Spinal cord (tissue), 10 donors: ENCODE data around the gene DRICH1. TPM values are rescaled to one million over a fixed set of nuclear protein-coding genes. Genes with fewer than 3 reads are reported as not detected.
"Not testable (repeated sequence)": the region's sequence is repeated elsewhere in the genome, so short reads cannot be mapped to it uniquely, and the experiment has no call there.

Source experiments
- DNase-seq, 6 donors: peaks; one replicate each; pipeline versions ENCODE4 v3.0.0 to v3.0.0-alpha.2; 2013 to 2015; ENCODE audit warnings: low spot score in 6 of 6, low read depth in 4 of 6
- H3K27ac ChIP-seq: one replicate; pipeline ENCODE4 v1.5.1; 2013; ENCODE audit warnings: low read depth, low read length, control low read depth
- H3K27me3 ChIP-seq: one replicate; pipeline ENCODE4 v1.6.1; 2013; ENCODE audit warnings: low read length; ENCODE audit not compliant: control insufficient read depth, insufficient read depth
- H3K36me3 ChIP-seq: one replicate; pipeline ENCODE4 v1.6.1; 2013; ENCODE audit warnings: low read length; ENCODE audit not compliant: control insufficient read depth, insufficient read depth
- H3K4me1 ChIP-seq: one replicate; pipeline ENCODE4 v1.6.1; 2013; ENCODE audit warnings: low read length; ENCODE audit not compliant: control insufficient read depth, insufficient read depth
- H3K4me3 ChIP-seq: one replicate; pipeline ENCODE4 v1.5.1; 2013; ENCODE audit warnings: low read depth, low read length, control low read depth
- H3K9me3 ChIP-seq: one replicate; pipeline ENCODE4 v1.6.1; 2013; ENCODE audit warnings: low read length; ENCODE audit not compliant: control insufficient read depth, insufficient read depth
- WGBS: methylation state at CpG from one replicate; pipeline ENCODE4 v1.1.5; 2013; ENCODE audit warnings: missing lambda C conversion rate; ENCODE audit not compliant: insufficient coverage; 5-methylcytosine and 5-hydroxymethylcytosine counted together
- long read RNA-seq, 4 donors: transcript quantifications; one replicate each; lab custom pipeline, GENCODE V29; 2026
- polyA plus RNA-seq, 2 donors: library from polyadenylated mRNA; unstranded; fragments of 120-200 nt; gene quantifications; one replicate each; pipeline ENCODE4 v1.2.1, GENCODE V29; 2013; ENCODE audit not compliant: insufficient read length in 2 of 2
- total RNA-seq, 2 donors: library from RNA; depleted of rRNA in 1 of 2; stranded (reverse); fragments of 120-200 nt in 1 of 2; fragments of >200 nt in 1 of 2; gene quantifications; one replicate each; pipeline versions ENCODE4 v1.2.3 to v1.2.4, GENCODE V29; 2013 to 2014
- donor health status: healthy.

Gene DRICH1
- under 1 TPM; 0.20 to 0.88 TPM for total RNA-seq
- 1 to 10 TPM; 1.5 to 3.8 TPM for polyA plus RNA-seq
- long read RNA-seq, donor 1 = 0 reads
- long read RNA-seq, donor 2 = 0 reads
- long read RNA-seq, donor 3 = 0 reads
- long read RNA-seq, donor 4 = 0 reads

- no peaks in the 10 kb centered on the region for H3K4me1 ChIP-seq
- H3K4me3 ChIP-seq = no peak within 1 kb of the TSS
- DNase-seq = no peak
- H3K36me3 ChIP-seq = peaks cover 10% of the 10 kb centered on the region
- no peak within 1 kb of the TSS for H3K27ac ChIP-seq
- no peaks in the 10 kb centered on the region for H3K9me3 ChIP-seq
- 80% methylated on average over 2 of the region's 2 CpGs for WGBS
- no peaks in the 10 kb centered on the region for H3K27me3 ChIP-seq
These were observed at the start of gene DRICH1 for GRCh38 chr22:23632178-23632577. Gene DRICH1, minus strand, starts transcription at chr22:23632321. Its CDS starts 298 bp downstream, at chr22:23632023.

GRCh38 chr22:23681026-23681809 lies 49.1 kb upstream of the DRICH1 start:
- Histone ChIP-seq H3K4me3 (no peak overlapping the region), H3K4me1 (peaks cover 27% of the 10 kb centered on the region), H3K27ac (no peak overlapping the region), H3K9me3 (no peaks in the 10 kb centered on the region), H3K27me3 (no peaks in the 10 kb centered on the region), H3K36me3 (peaks cover 39% of the 10 kb centered on the region)
- 75% methylated on average over 5 of the region's 5 CpGs for WGBS
- DNase-seq = no peak

GRCh38 chr22:23678133-23678532 lies 46.0 kb upstream of the DRICH1 start:
- peaks cover under 1% of the 10 kb centered on the region for H3K4me1 ChIP-seq
- H3K9me3 ChIP-seq = no peaks in the 10 kb centered on the region
- H3K36me3 ChIP-seq = peaks cover 53% of the 10 kb centered on the region
- WGBS = 84% methylated on average over 6 of the region's 6 CpGs
- H3K27ac ChIP-seq = no peak overlapping the region
- H3K4me3 ChIP-seq = no peak overlapping the region
- DNase-seq = no peak
- no peaks in the 10 kb centered on the region for H3K27me3 ChIP-seq

GRCh38 chr22:23677701-23677995 lies 45.5 kb upstream of the DRICH1 start:
- WGBS = 72% methylated on average over 6 of the region's 6 CpGs
- H3K27me3 ChIP-seq = no peaks in the 10 kb centered on the region
- DNase-seq = no peak
- peaks cover 48% of the 10 kb centered on the region for H3K36me3 ChIP-seq
- no peak overlapping the region for H3K4me3 ChIP-seq
- no peak overlapping the region for H3K27ac ChIP-seq
- H3K9me3 ChIP-seq = no peaks in the 10 kb centered on the region
- no peaks in the 10 kb centered on the region for H3K4me1 ChIP-seq

- not testable (repeated sequence) for H3K4me3 ChIP-seq, H3K27ac ChIP-seq, DNase-seq, H3K27me3 ChIP-seq, H3K4me1 ChIP-seq, H3K9me3 ChIP-seq
- peaks cover 47% of the 10 kb centered on the region for H3K36me3 ChIP-seq
- 85% methylated on average over 11 of the region's 12 CpGs for WGBS
These were observed 45.0 kb upstream of the DRICH1 start for GRCh38 chr22:23676841-23677700.

GRCh38 chr22:23675502-23676415 lies 43.6 kb upstream of the DRICH1 start:
- peak in 1 of 6 donors; percentile 19 for DNase-seq
- Histone ChIP-seq H3K4me3 (no peak overlapping the region), H3K36me3 (peaks cover 41% of the 10 kb centered on the region), H3K27ac (no peak overlapping the region), H3K4me1 (no peaks in the 10 kb centered on the region), H3K27me3 (no peaks in the 10 kb centered on the region), H3K9me3 (no peaks in the 10 kb centered on the region)
- WGBS = 68% methylated on average over 14 of the region's 17 CpGs

- not testable (repeated sequence) for H3K9me3 ChIP-seq, DNase-seq, H3K27me3 ChIP-seq, H3K4me1 ChIP-seq, H3K4me3 ChIP-seq, H3K27ac ChIP-seq
- 96% methylated on average over 5 of the region's 6 CpGs for WGBS
- H3K36me3 ChIP-seq = peaks cover 45% of the 10 kb centered on the region
These were observed 42.9 kb upstream of the DRICH1 start for GRCh38 chr22:23674886-23675501.

- Histone ChIP-seq H3K9me3 (no peaks in the 10 kb centered on the region), H3K36me3 (peaks cover 48% of the 10 kb centered on the region), H3K27ac (no peak overlapping the region), H3K4me1 (no peaks in the 10 kb centered on the region), H3K27me3 (no peaks in the 10 kb centered on the region), H3K4me3 (no peak overlapping the region)
- no peak for DNase-seq
- WGBS = 87% methylated on average over 19 of the region's 26 CpGs
These were observed 41.9 kb upstream of the DRICH1 start for GRCh38 chr22:23673826-23674690.
